ENCODE measurements around the gene FILIP1L. TPM values are rescaled to one million over a fixed set of nuclear protein-coding genes. Genes with fewer than 3 reads are reported as not detected.

Gene FILIP1L
- total RNA-seq, 2 experiments from 2014 or later = 0.24 TPM; not detected in 1

GRCh38 chr3:100090669-100091005, 23.7 kb downstream of the FILIP1L start:
- CTCF ChIA-PET = interaction anchor here (0.9 to 1.4 kb wide), 3 partner anchors 14 to 163 kb away, joined by 4 to 7 read pairs (median 4); no protein-coding TSS in a partner anchor
- intact Hi-C loops (cut with micrococcal nuclease) = no loop called here
- Mint-ChIP-seq H3K4me3 (no peak overlapping the region), H3K4me1 (ENCODE audit: low read depth) (peaks cover 8% of the 10 kb centered on the region), H3K27ac (no peak overlapping the region), H3K27me3 (ENCODE audit: low read depth) (no peaks in the 10 kb centered on the region), H3K9me3 (no peaks in the 10 kb centered on the region), H3K36me3 (ENCODE audit: low read depth) (peaks cover 5% of the 10 kb centered on the region)
- no peak for DNase-seq

- Mint-ChIP-seq H3K4me3 (no peak overlapping the region), H3K4me1 (ENCODE audit: low read depth) (peaks cover 8% of the 10 kb centered on the region), H3K9me3 (no peaks in the 10 kb centered on the region), H3K27ac (no peak overlapping the region), H3K27me3 (ENCODE audit: low read depth) (no peaks in the 10 kb centered on the region), H3K36me3 (ENCODE audit: low read depth) (peaks cover 5% of the 10 kb centered on the region)
- peak; percentile 19 for DNase-seq
- intact Hi-C loops (cut with micrococcal nuclease) = loop anchor here (5.0 kb wide), 1 partner anchor 1327 kb away; no protein-coding TSS in a partner anchor
- CTCF ChIA-PET = interaction anchor here (0.6 to 2.7 kb wide), 7 partner anchors 10 to 277 kb away, joined by 3 to 9 read pairs (median 3); no protein-coding TSS in a partner anchor
Measured at GRCh38 chr3:100089812-100090668, 24.3 kb downstream of the FILIP1L start.

- CTCF ChIA-PET = interaction anchor here (0.5 to 2.7 kb wide), 4 partner anchors 16 to 257 kb away, joined by 3 to 9 read pairs (median 4); no protein-coding TSS in a partner anchor
- Mint-ChIP-seq H3K27ac (no peak overlapping the region), H3K4me3 (no peak overlapping the region), H3K27me3 (ENCODE audit: low read depth) (no peaks in the 10 kb centered on the region), H3K9me3 (no peaks in the 10 kb centered on the region), H3K36me3 (ENCODE audit: low read depth) (peaks cover 1% of the 10 kb centered on the region), H3K4me1 (ENCODE audit: low read depth) (peaks cover 8% of the 10 kb centered on the region)
- intact Hi-C loops (cut with micrococcal nuclease) = loop anchor here (5.0 kb wide), 1 partner anchor 1328 kb away; no protein-coding TSS in a partner anchor
- no peak for DNase-seq
Measured at GRCh38 chr3:100088735-100089368, 25.4 kb downstream of the FILIP1L start.

- intact Hi-C loops (cut with micrococcal nuclease) = loop anchor here (1.0 to 5.0 kb wide), 2 partner anchors 15 to 1330 kb away; no protein-coding TSS in a partner anchor
- Mint-ChIP-seq H3K27ac (no peak overlapping the region), H3K9me3 (no peaks in the 10 kb centered on the region), H3K36me3 (ENCODE audit: low read depth) (peaks cover 3% of the 10 kb centered on the region), H3K4me1 (ENCODE audit: low read depth) (peaks cover 7% of the 10 kb centered on the region), H3K27me3 (ENCODE audit: low read depth) (no peaks in the 10 kb centered on the region), H3K4me3 (no peak overlapping the region)
- no peak for DNase-seq
- CTCF ChIA-PET = interaction anchor here (1.6 kb wide), 1 partner anchor 256 kb away, joined by 3 read pairs; no protein-coding TSS in a partner anchor
Measured at GRCh38 chr3:100087198-100087597, 27.1 kb downstream of the FILIP1L start.

- Mint-ChIP-seq H3K4me1 (ENCODE audit: low read depth) (peaks cover 7% of the 10 kb centered on the region), H3K4me3 (no peak overlapping the region), H3K27ac (no peak overlapping the region), H3K27me3 (ENCODE audit: low read depth) (no peaks in the 10 kb centered on the region), H3K36me3 (ENCODE audit: low read depth) (peaks cover 3% of the 10 kb centered on the region), H3K9me3 (no peaks in the 10 kb centered on the region)
- intact Hi-C loops (cut with micrococcal nuclease) = loop anchor here (5.0 kb wide), 1 partner anchor 1331 kb away; no protein-coding TSS in a partner anchor
- no peak for DNase-seq
- CTCF ChIA-PET = interaction anchor here (1.2 to 3.0 kb wide), 3 partner anchors 13 to 255 kb away, joined by 3 to 13 read pairs (median 5); no protein-coding TSS in a partner anchor
Measured at GRCh38 chr3:100086401-100086800, 27.9 kb downstream of the FILIP1L start.

GRCh38 chr3:100084100-100084806, 30.0 kb downstream of the FILIP1L start:
- Mint-ChIP-seq H3K36me3 (ENCODE audit: low read depth) (peaks cover 5% of the 10 kb centered on the region), H3K27ac (no peak overlapping the region), H3K27me3 (ENCODE audit: low read depth) (no peaks in the 10 kb centered on the region), H3K4me3 (no peak overlapping the region), H3K4me1 (ENCODE audit: low read depth) (peaks cover 7% of the 10 kb centered on the region), H3K9me3 (no peaks in the 10 kb centered on the region)
- CTCF ChIA-PET = interaction anchor here (0.6 to 3.0 kb wide), 2 partner anchors 11 to 1061 kb away, joined by 4 to 13 read pairs; no protein-coding TSS in a partner anchor
- no peak for DNase-seq
- intact Hi-C loops (cut with micrococcal nuclease) = no loop called here

- CTCF ChIA-PET = interaction anchor here (0.7 to 3.0 kb wide), 3 partner anchors 10 to 171 kb away, joined by 3 to 13 read pairs (median 3); no protein-coding TSS in a partner anchor
- no peak for DNase-seq
- Mint-ChIP-seq H3K27ac (no peak overlapping the region), H3K36me3 (ENCODE audit: low read depth) (peaks cover 5% of the 10 kb centered on the region), H3K4me1 (ENCODE audit: low read depth) (peaks cover 7% of the 10 kb centered on the region), H3K27me3 (ENCODE audit: low read depth) (no peaks in the 10 kb centered on the region), H3K9me3 (no peaks in the 10 kb centered on the region), H3K4me3 (no peak overlapping the region)
- intact Hi-C loops (cut with micrococcal nuclease) = no loop called here
Measured at GRCh38 chr3:100083209-100083608, 31.1 kb downstream of the FILIP1L start.

GRCh38 chr3:100082714-100083113, 31.6 kb downstream of the FILIP1L start:
- DNase-seq = no peak
- Mint-ChIP-seq H3K27ac (no peak overlapping the region), H3K27me3 (ENCODE audit: low read depth) (no peaks in the 10 kb centered on the region), H3K36me3 (ENCODE audit: low read depth) (peaks cover 5% of the 10 kb centered on the region), H3K9me3 (no peaks in the 10 kb centered on the region), H3K4me1 (ENCODE audit: low read depth) (peaks cover 7% of the 10 kb centered on the region), H3K4me3 (no peak overlapping the region)
- CTCF ChIA-PET = interaction anchor here (0.7 to 1.4 kb wide), 2 partner anchors 18 to 171 kb away, joined by 3 read pairs; no protein-coding TSS in a partner anchor
- intact Hi-C loops (cut with micrococcal nuclease) = no loop called here

- DNase-seq = no peak
- CTCF ChIA-PET = interaction anchor here (1.4 kb wide), 1 partner anchor 172 kb away, joined by 3 read pairs; no protein-coding TSS in a partner anchor
- Mint-ChIP-seq H3K4me1 (ENCODE audit: low read depth) (peaks cover 5% of the 10 kb centered on the region), H3K36me3 (ENCODE audit: low read depth) (peaks cover 5% of the 10 kb centered on the region), H3K27me3 (ENCODE audit: low read depth) (no peaks in the 10 kb centered on the region), H3K27ac (no peak overlapping the region), H3K4me3 (no peak overlapping the region), H3K9me3 (no peaks in the 10 kb centered on the region)
- intact Hi-C loops (cut with micrococcal nuclease) = no loop called here
Measured at GRCh38 chr3:100081986-100082692, 32.2 kb downstream of the FILIP1L start.

GRCh38 chr3:100081311-100081710, 33.0 kb downstream of the FILIP1L start:
- CTCF ChIA-PET = no interaction called here
- H3K4me3 Mint-ChIP-seq = no peak overlapping the region
- H3K9me3 Mint-ChIP-seq = no peaks in the 10 kb centered on the region
- intact Hi-C loops (cut with micrococcal nuclease) = no loop called here
- H3K36me3 Mint-ChIP-seq (ENCODE audit: low read depth) = peaks cover 5% of the 10 kb centered on the region
- no peaks in the 10 kb centered on the region for H3K27me3 Mint-ChIP-seq (ENCODE audit: low read depth)
- DNase-seq = no peak
- H3K4me1 Mint-ChIP-seq (ENCODE audit: low read depth) = peaks cover 2% of the 10 kb centered on the region
- no peak overlapping the region for H3K27ac Mint-ChIP-seq

- DNase-seq = no peak
- no peaks in the 10 kb centered on the region for H3K9me3 Mint-ChIP-seq
- H3K27me3 Mint-ChIP-seq (ENCODE audit: low read depth) = no peaks in the 10 kb centered on the region
- peaks cover 5% of the 10 kb centered on the region for H3K36me3 Mint-ChIP-seq (ENCODE audit: low read depth)
- intact Hi-C loops (cut with micrococcal nuclease) = no loop called here
- H3K4me1 Mint-ChIP-seq (ENCODE audit: low read depth) = peaks cover 8% of the 10 kb centered on the region
- H3K4me3 Mint-ChIP-seq = no peak overlapping the region
- CTCF ChIA-PET = interaction anchor here (0.6 kb wide), 1 partner anchor 9 kb away, joined by 3 read pairs; no protein-coding TSS in a partner anchor
- no peak overlapping the region for H3K27ac Mint-ChIP-seq
Measured at GRCh38 chr3:100080573-100080972, 33.7 kb downstream of the FILIP1L start.
